B cell (primary cell): ENCODE results near the gene SGTA. TPM values are rescaled to one million over a fixed set of nuclear protein-coding genes. Genes with fewer than 3 reads are reported as not detected.
A peak's percentile ranks its signal among the peaks of the same experiment; 100 is the strongest.

Experiments used
- ATAC-seq: fragments of 200-7000 bp; cut with Tn5 transposase; one replicate; pipeline ENCODE4 v1.10.0; 2021; ENCODE audit warnings: low read depth, mild to moderate bottlenecking, moderate number of reproducible peaks, moderate library complexity
- CTCF ChIA-PET: fragments of 350-600 bp; sonication (Branson Sonifier 250); formaldehyde crosslinking; loops from one replicate; lab custom pipeline; 2021; ENCODE audit warnings: antibody characterized with exemption, inconsistent platforms; lab: Charles Lee
- POLR2A ChIA-PET: fragments of 350-600 bp; sonication (Branson Sonifier 250); formaldehyde crosslinking; loops from one replicate; lab custom pipeline; 2021; ENCODE audit warnings: antibody characterized with exemption; lab: Charles Lee
- DNase-seq: peaks from one replicate; pipeline ENCODE4 v3.0.0; 2013
- H2AFZ ChIP-seq: 2 replicates; pipeline ENCODE4 v1.6.1; 2012; ENCODE audit warnings: mild to moderate bottlenecking, low read depth, low read length; ENCODE audit not compliant: insufficient read depth, poor library complexity, severe bottlenecking
- H3K27ac ChIP-seq, 2 donors: 1 replicate in 1 of 2; 2 replicates in 1 of 2; pipeline ENCODE4 v1.5.1; 2012 to 2013; ENCODE audit warnings: low read length in 2 of 2, mild to moderate bottlenecking in 2 of 2, moderate library complexity in 1 of 2
- H3K27me3 ChIP-seq, 4 experiments: fragments of 200-600 bp in 1 of 4; sonication (generic) in 1 of 4; replicated peaks in 1 of 4; 1 replicate in 2 of 4; 2 replicates in 2 of 4; pipeline versions ENCODE4 v1.6.1 to v1.7.0; 2013 to 2016; ENCODE audit warnings: low read length in 3 of 4, mild to moderate bottlenecking in 2 of 4, mixed read lengths in 1 of 4, moderate library complexity in 1 of 4; ENCODE audit not compliant: insufficient read depth in 4 of 4, control insufficient read depth in 3 of 4; ENCODE audit errors: control extremely low read depth in 1 of 4
- H3K36me3 ChIP-seq, 2 experiments: replicated peaks in 1 of 2; 1 replicate in 1 of 2; 2 replicates in 1 of 2; pipeline versions ENCODE4 v1.6.1 to v1.7.1; 2013; ENCODE audit warnings: low read length in 1 of 2; ENCODE audit not compliant: insufficient read depth in 2 of 2, control insufficient read depth in 1 of 2; ENCODE audit errors: control extremely low read depth in 1 of 2, extremely low read depth in 1 of 2
- H3K4me1 ChIP-seq, 2 donors: fragments of 200-600 bp in 1 of 2; sonication (generic) in 1 of 2; 1 replicate in 1 of 2; 2 replicates in 1 of 2; pipeline versions ENCODE4 v1.5.1 to v1.6.1; 2013 to 2017; ENCODE audit warnings: low read length in 2 of 2; ENCODE audit not compliant: control insufficient read depth in 2 of 2, insufficient read depth in 2 of 2
- H3K4me2 ChIP-seq: replicated peaks from 2 replicates; pipeline ENCODE3; 2012; ENCODE audit warnings: mild to moderate bottlenecking, low read depth, low read length; ENCODE audit not compliant: poor library complexity, severe bottlenecking
- H3K4me3 ChIP-seq, 5 experiments: fragments of 200-600 bp in 1 of 5; sonication (generic) in 1 of 5; 1 replicate in 3 of 5; 2 replicates in 2 of 5; pipeline versions ENCODE4 v1.5.1 to v1.7.0; 2011 to 2016; ENCODE audit warnings: low read length in 4 of 5, mild to moderate bottlenecking in 4 of 5, low read depth in 2 of 5, control low read depth in 1 of 5, moderate library complexity in 1 of 5; ENCODE audit not compliant: insufficient read depth in 1 of 5; ENCODE audit errors: control extremely low read depth in 1 of 5, extremely low read depth in 1 of 5
- H3K79me2 ChIP-seq: fragments of 200-600 bp; sonication (generic); one replicate; pipeline ENCODE4 v1.6.0; 2016; ENCODE audit warnings: low read length; ENCODE audit not compliant: control insufficient read depth, insufficient read depth
- H3K9ac ChIP-seq: fragments of 200-600 bp; sonication (generic); 2 replicates; pipeline ENCODE4 v1.6.1; 2017; ENCODE audit warnings: mild to moderate bottlenecking, low read length, moderate library complexity
- H3K9me3 ChIP-seq, 3 donors: one replicate each; pipeline versions ENCODE4 v1.6.1 to v1.7.1; 2013; ENCODE audit warnings: low read length in 2 of 3; ENCODE audit not compliant: control insufficient read depth in 2 of 3, insufficient read depth in 1 of 3; ENCODE audit errors: control extremely low read depth in 1 of 3
- H4K20me1 ChIP-seq: 2 replicates; pipeline ENCODE4 v1.6.0; 2012; ENCODE audit warnings: mild to moderate bottlenecking, low read length; ENCODE audit not compliant: insufficient read depth, control insufficient read depth, poor library complexity, severe bottlenecking
- H3K27ac Mint-ChIP-seq: one replicate; pipeline ENCODE4 v1.8.0; 2021; ENCODE audit warnings: mixed read lengths
- H3K27me3 Mint-ChIP-seq: one replicate; pipeline ENCODE4 v1.8.0; 2021; ENCODE audit warnings: mixed read lengths
- H3K4me1 Mint-ChIP-seq: one replicate; pipeline ENCODE4 v1.8.0; 2021; ENCODE audit warnings: mixed read lengths
- H3K4me3 Mint-ChIP-seq: one replicate; pipeline ENCODE4 v1.8.0; 2021; ENCODE audit warnings: mixed read lengths
- H3K9me3 Mint-ChIP-seq: one replicate; pipeline ENCODE4 v1.8.0; 2022; ENCODE audit warnings: mixed read lengths; ENCODE audit not compliant: insufficient read depth
- CTCF ChIP-seq: fragments of 200-600 bp; IDR thresholded peaks from one replicate; pipeline ENCODE4 v1.8.0; 2022; ENCODE audit warnings: antibody characterized with exemption, mild to moderate bottlenecking
- EZH2 ChIP-seq: IDR thresholded peaks from 2 replicates; pipeline ENCODE4 v1.6.1; 2012; ENCODE audit warnings: borderline replicate concordance, low read depth, mild to moderate bottlenecking, moderate library complexity, low read length; ENCODE audit not compliant: insufficient read depth, poor library complexity, severe bottlenecking
- WGBS: methylation state at CpG from one replicate; pipeline ENCODE4 v1.1.5; 2013; ENCODE audit warnings: missing lambda C conversion rate; ENCODE audit not compliant: insufficient coverage; 5-methylcytosine and 5-hydroxymethylcytosine counted together
- intact Hi-C: fragments of 100-400 bp; cut with micrococcal nuclease; formaldehyde crosslinking; loops from one replicate; pipeline ENCODE4 v1.10.0; 2022
- polyA plus RNA-seq: library from polyadenylated mRNA; depleted of rRNA; stranded (reverse); fragments of >200 nt; gene quantifications from 2 replicates; pipeline ENCODE4 v1.2.3, GENCODE V29; 2012
- total RNA-seq, 2 donors: library from RNA; stranded (reverse); fragments of 120-200 nt in 1 of 2; gene quantifications; 1 replicate in 1 of 2; 2 replicates in 1 of 2; pipeline versions ENCODE4 v1.2.3 to v1.2.4, GENCODE V29; 2013 to 2022

SGTA gene
- total and polyA plus RNA-seq, 2 donors (not counting 1 experiment from before 2014, with no cell fraction given): 36.6 to 42.0 TPM

- Mint-ChIP-seq H3K9me3 (no peaks in the 10 kb centered on the region), H3K4me3 (peak overlapping the region; percentile 70), H3K27ac (no peak overlapping the region), H3K27me3 (peaks cover 4% of the 10 kb centered on the region), H3K4me1 (peaks cover 27% of the 10 kb centered on the region)
- TF ChIP-seq CTCF: no peak
- Histone ChIP-seq H3K9me3 (peaks cover 0 to 5% (median 0%) of the 10 kb centered on the region in 3 donors), H3K27ac (no peak overlapping the region), H3K4me3 (peak overlapping the region in 2 of 5 experiments; percentile 6 to 9), H3K9ac (peak overlapping the region; percentile 10), H3K36me3 (no peaks in the 10 kb centered on the region), H2AFZ (peak overlapping the region; percentile 65), H3K4me1 (peaks cover 27 to 34% of the 10 kb centered on the region in 2 donors), H3K27me3 (peaks cover 0 to 13% (median 5%) of the 10 kb centered on the region in 4 experiments), H3K79me2 (peaks cover 10% of the 10 kb centered on the region), H3K4me2 (peak overlapping the region; percentile 62), H4K20me1 (no peaks in the 10 kb centered on the region)
- 49% methylated on average over 13 of the region's 15 CpGs for WGBS
- no peak for ATAC-seq
- ChIA-PET CTCF (interaction anchor here (0.7 to 4.2 kb wide), 4 partner anchors 16 to 77 kb away, joined by 3 to 14 read pairs (median 12); no protein-coding TSS in a partner anchor), POLR2A (interaction anchor here (0.6 to 0.7 kb wide), 2 partner anchors 412 to 455 kb away, joined by 3 to 4 read pairs; no protein-coding TSS in a partner anchor)
- intact Hi-C loops: no loop called here
- peak; percentile 20 for DNase-seq
These were observed 56.8 kb downstream of the SGTA start for GRCh38 chr19:2726160-2726855.

DNA sequence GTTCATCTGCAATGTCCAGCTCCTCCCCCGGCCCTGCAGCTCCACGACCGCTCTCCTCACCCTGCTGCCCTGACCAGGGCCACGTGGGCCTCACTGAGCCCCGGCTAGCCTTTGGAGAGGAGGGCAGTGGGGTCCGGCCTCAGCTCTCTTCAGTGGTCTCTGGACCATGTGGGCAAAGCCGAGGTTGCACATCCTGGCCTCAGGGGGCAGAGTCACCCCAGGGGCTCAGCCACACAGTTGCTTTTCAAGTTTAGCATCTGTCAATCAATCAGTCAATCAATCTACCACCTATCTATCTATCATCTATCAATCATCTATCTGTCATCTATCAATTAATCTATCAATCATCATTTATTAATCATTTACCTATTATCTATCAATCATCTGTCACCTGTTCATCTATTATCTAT, 58.9 kb downstream of the SGTA start:
- intact Hi-C loops: no loop called here
- DNase-seq: peak; percentile 6
- H3K4me2 ChIP-seq: no peak overlapping the region
- peaks cover 0 to 17% (median 8%) of the 10 kb centered on the region in 4 experiments for H3K27me3 ChIP-seq
- TF ChIP-seq CTCF: no peak
- no peak for TF ChIP-seq EZH2
- no peak overlapping the region for H3K9ac ChIP-seq
- H3K27ac Mint-ChIP-seq: no peak overlapping the region
- no peaks in the 10 kb centered on the region for H3K9me3 Mint-ChIP-seq
- H3K79me2 ChIP-seq: peaks cover 6% of the 10 kb centered on the region
- WGBS: 83% methylated on average over 7 of the region's 7 CpGs
- no peak overlapping the region for H3K27ac ChIP-seq
- no peaks in the 10 kb centered on the region for H3K36me3 ChIP-seq
- peaks cover 42 to 50% of the 10 kb centered on the region in 2 donors for H3K4me1 ChIP-seq
- peaks cover 36% of the 10 kb centered on the region for H3K4me1 Mint-ChIP-seq
- POLR2A ChIA-PET: no interaction called here
- H3K27me3 Mint-ChIP-seq: peaks cover 4% of the 10 kb centered on the region
- no peak overlapping the region for H3K4me3 ChIP-seq
- CTCF ChIA-PET: interaction anchor here (1.1 to 3.8 kb wide), 2 partner anchors 25 to 75 kb away, joined by 3 to 14 read pairs; no protein-coding TSS in a partner anchor
- peaks cover 0 to 5% (median 0%) of the 10 kb centered on the region in 3 donors for H3K9me3 ChIP-seq
- H3K4me3 Mint-ChIP-seq: no peak overlapping the region
- no peak overlapping the region for H2AFZ ChIP-seq
- no peak for ATAC-seq
- H4K20me1 ChIP-seq: peaks cover 8% of the 10 kb centered on the region
